ENCODE data around the gene TOPORS.

- TF ChIP-seq CTCF (conservative IDR thresholded peaks at IDR 0.05; ENCODE audit: low read length) (no peak), EZH2phosphoT487 (IDR thresholded peaks at IDR 0.05; ENCODE audit: borderline replicate concordance) (no peak)
Measured at GRCh38 chr9:32584784-32585183, 32.4 kb upstream of the TOPORS start.

Measured in Loucy (cell line).